NCI-H2107 treated with DMSO at 0.1 percent for 48 hours (cell line): ENCODE data around the gene TAL1.
A peak's percentile ranks its signal among the peaks of the same experiment; 100 is the strongest.
"Not testable (repeated sequence)": the region's sequence is repeated elsewhere in the genome, so short reads cannot be mapped to it uniquely, and the experiment has no call there.

ENCODE experiments used
- DNase-seq: peaks from one replicate; lab custom pipeline; 2025; ENCODE audit not compliant: unreplicated experiment; lab: John Stamatoyannopoulos, UW

The TAL1 gene

GRCh38 chr1:47213230-47213963, 18.6 kb downstream of the TAL1 start:
- DNase-seq, result no peak

DNA sequence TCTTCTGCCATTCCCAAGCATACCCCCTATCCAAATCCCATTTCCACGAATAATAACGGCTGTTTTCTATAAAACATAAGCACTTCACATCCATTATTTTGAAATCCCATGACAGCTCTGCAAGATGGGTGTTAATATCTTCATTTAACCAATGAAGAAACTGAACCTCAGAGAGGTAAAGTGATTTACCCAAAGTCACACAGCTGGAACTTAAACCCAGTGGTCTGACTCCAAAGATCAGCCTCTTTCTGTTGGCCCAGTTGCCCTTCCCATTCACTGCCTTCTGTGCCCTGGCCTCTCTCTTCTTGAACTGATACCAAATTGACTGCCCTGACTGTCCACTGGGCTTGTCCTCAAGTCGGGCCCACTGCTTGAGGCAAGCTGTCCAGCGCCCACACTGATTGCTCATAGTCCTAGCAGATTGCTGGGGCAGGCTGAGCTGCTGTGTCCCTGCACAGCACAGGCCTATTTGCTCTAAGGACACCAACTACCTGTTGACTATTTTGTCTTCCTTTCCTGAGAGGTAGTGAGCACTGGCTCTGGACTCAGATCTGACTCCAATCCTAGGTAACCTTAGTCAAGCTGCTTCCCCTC, 19.3 kb downstream of the TAL1 start:
- DNase-seq, result no peak

- DNase-seq, result no peak
Observed at GRCh38 chr1:47211796-47212269, 20.2 kb downstream of the TAL1 start.

GRCh38 chr1:47210666-47211065, 21.4 kb downstream of the TAL1 start:
- DNase-seq, result no peak

- DNase-seq, result no peak
Observed at GRCh38 chr1:47209725-47210325, 22.2 kb downstream of the TAL1 start.

- no peak for DNase-seq
Observed at GRCh38 chr1:47209091-47209490, 22.9 kb downstream of the TAL1 start.

- no peak for DNase-seq
Observed at GRCh38 chr1:47208374-47208850, 23.6 kb downstream of the TAL1 start.

GRCh38 chr1:47207803-47208373, 24.1 kb downstream of the TAL1 start:
- DNase-seq, result no peak

DNA sequence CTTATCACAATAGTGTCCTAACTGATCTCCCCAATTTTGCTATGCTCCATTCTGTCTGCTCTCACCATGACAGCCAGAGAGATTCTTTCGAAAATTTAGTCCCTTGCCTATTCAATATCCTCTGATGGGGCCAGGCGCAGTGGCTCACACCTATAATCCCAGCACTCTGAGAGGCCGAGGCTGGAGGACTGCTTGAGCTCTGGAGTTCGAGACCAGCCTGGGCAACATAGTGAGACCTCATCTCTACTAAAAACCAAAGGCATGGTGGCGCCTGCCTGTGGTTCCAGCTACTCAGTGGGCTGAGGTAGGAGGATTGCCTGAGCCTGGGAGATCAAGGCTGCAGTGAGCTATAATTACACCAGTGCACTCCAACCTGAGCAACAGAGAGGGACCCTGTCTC, 26.1 kb downstream of the TAL1 start:
- DNase-seq, result no peak

DNA sequence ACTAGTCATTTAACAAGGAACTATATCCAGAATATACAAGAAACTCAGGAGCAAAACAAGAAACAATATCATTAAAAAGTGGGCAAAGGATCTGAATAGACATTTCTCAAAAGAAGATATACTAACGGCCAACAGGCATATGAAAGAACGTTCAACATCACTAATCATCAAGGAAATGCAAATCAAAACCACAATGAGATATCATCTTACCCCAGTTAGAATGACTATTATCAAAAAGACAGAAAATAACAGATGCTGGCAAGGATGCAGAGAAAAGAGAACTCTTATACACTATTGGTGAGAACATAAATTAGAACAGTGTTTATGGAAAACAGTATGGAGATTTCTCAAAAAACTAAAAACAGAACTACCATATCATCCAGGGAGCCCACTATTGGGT, 28.5 kb downstream of the TAL1 start:
- not testable (repeated sequence) for DNase-seq

GRCh38 chr1:47201179-47201578, 30.8 kb downstream of the TAL1 start:
- DNase-seq, result no peak

- DNase-seq, result no peak
Observed at GRCh38 chr1:47198214-47198613, 33.8 kb downstream of the TAL1 start.

DNA sequence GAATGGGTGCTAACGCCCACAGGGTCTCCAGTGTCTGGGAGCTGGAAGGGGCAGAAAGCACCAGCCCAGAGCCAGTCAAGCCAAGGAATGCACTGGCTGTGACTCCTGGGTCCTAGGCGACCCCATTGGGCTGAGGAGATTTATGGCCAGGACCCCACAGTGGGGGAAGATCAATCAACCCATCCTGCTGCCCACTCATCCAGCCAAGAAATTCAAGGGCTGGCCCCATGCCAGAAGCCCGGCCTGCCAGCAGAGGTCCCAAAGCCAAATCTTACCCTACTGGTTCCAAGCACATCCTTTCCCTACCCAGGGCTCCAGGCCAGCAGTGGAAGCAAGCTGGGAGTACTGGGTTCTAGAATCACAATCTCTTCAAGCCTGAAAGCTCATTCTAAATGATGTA, 35.4 kb downstream of the TAL1 start:
- no peak for DNase-seq

- not testable (repeated sequence) for DNase-seq
Observed at GRCh38 chr1:47195981-47196380, 36.0 kb downstream of the TAL1 start.

- no peak for DNase-seq
Observed at GRCh38 chr1:47194311-47194710, 37.7 kb downstream of the TAL1 start.

- DNase-seq, result not testable (repeated sequence)
Observed at GRCh38 chr1:47193496-47193895, 38.5 kb downstream of the TAL1 start.

GRCh38 chr1:47192458-47193384, 39.3 kb downstream of the TAL1 start:
- peak; percentile 30 for DNase-seq

DNA sequence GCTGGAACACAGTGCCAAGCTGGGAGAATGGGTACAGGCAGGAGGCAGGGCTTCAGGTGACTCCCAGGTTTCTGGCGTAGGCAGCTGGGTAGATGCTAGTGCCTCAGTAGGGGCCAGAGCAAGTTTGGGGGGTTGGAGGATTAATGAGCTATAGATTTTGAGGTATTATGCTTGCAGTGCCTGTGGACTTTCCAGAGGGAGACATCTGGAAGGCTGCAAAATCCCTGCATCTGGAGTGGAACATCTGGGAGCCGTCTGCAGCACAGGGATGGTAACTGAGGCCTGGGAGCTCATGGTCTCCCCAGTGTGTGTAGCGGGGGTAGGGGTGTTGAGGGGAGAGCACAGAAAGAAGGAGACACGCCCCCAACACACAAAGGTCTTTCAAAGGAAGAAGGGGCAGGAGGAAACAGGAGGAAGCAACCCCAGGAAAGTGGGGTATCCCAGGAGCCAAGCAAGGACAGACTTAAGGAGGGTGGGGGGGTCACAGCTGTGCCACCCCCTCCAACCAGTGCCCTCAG, 40.0 kb downstream of the TAL1 start:
- DNase-seq, result no peak

DNA sequence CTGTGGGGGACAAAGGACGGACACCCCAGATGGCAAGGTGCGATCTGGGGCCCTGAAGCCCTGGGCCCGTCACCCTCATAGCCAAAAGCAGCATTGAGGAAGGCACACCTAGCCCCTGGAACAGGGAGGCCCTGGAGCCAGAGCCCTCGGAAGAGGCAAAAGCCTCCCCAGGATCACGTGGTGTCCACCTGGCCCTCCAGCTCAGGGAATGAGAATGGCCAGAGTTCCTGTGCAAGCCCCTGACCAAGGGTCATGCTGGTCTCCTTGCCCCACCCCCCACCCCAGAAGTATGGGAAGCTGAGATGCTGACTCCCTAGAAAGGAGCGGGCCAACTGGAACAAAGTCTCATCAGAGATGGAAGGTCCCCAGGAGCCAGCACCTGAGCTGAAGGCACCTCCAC, 41.2 kb downstream of the TAL1 start:
- no peak for DNase-seq

- DNase-seq, result no peak
Observed at GRCh38 chr1:47190509-47190855, 41.5 kb downstream of the TAL1 start.
